Panc1 (cell line): Measurements from ENCODE around the gene VNN1.
"Not testable (repeated sequence)": the region's sequence is repeated elsewhere in the genome, so short reads cannot be mapped to it uniquely, and the experiment has no call there.

Source experiments
- CTCF ChIP-seq: fragments of 450-650 bp; IDR thresholded peaks from 2 replicates; pipeline ENCODE4 v1.5.1; 2017; ENCODE audit warnings: mild to moderate bottlenecking
- POLR2AphosphoS5 ChIP-seq: IDR thresholded peaks from 2 replicates; pipeline ENCODE4 v1.6.1; 2012; ENCODE audit warnings: mild to moderate bottlenecking, low read depth, low read length, moderate library complexity
- SIN3A ChIP-seq: IDR thresholded peaks from 2 replicates; pipeline ENCODE4 v1.6.1; 2012; ENCODE audit warnings: low read depth, mild to moderate bottlenecking, low read length, moderate library complexity, borderline replicate concordance; ENCODE audit not compliant: insufficient read depth
- TCF7L2 ChIP-seq: IDR thresholded peaks from 2 replicates; pipeline ENCODE4 v1.6.1; 2011; ENCODE audit warnings: mild to moderate bottlenecking, low read depth, low read length, inconsistent platforms

GRCh38 chr6:132679094-132679493, 34.8 kb downstream of the VNN1 start:
- not testable (repeated sequence) for TF ChIP-seq SIN3A, POLR2AphosphoS5, CTCF, TCF7L2
